HG03378 (cell line): ENCODE results near the gene IP6K3.

ENCODE experiments used
- ATAC-seq: cut with Tn5 transposase; IDR thresholded peaks from one replicate; pipeline ENCODE4 v1.9.1; 2021; ENCODE audit warnings: mild to moderate bottlenecking, moderate library complexity; ENCODE audit not compliant: unreplicated experiment

The IP6K3 gene

DNA sequence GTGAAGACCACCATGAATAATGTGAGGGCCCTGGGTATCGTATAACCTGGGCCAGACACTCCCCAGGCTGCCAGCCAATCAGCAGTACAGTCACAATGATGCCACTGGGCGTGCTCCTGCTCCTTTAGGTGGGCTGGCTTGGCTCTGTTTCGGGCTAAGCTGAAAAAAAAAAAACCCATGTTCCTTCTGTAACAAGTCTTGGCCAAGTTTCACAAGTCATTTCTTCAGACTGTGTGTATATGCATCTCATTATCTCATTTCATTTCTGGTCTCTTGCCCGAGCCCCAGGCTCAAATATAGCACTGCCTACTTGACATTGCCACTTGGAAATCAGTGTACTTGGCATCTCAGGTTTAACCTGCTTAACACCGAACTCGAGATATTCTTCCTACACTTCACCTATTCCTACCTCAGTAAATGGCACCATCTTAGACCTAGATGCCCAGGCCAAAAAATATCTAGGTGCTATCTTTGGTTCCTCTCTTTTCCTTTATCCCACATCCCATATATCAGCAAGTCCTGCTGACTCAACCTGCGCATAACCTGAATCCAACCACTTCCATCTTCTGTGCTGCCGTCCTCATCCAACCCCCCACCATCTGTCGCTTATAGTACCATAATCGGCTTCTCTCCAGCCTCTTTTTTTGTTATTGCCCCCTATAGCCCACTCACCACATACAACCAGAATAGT, 37.0 kb downstream of the IP6K3 start:
- no peak for ATAC-seq

DNA sequence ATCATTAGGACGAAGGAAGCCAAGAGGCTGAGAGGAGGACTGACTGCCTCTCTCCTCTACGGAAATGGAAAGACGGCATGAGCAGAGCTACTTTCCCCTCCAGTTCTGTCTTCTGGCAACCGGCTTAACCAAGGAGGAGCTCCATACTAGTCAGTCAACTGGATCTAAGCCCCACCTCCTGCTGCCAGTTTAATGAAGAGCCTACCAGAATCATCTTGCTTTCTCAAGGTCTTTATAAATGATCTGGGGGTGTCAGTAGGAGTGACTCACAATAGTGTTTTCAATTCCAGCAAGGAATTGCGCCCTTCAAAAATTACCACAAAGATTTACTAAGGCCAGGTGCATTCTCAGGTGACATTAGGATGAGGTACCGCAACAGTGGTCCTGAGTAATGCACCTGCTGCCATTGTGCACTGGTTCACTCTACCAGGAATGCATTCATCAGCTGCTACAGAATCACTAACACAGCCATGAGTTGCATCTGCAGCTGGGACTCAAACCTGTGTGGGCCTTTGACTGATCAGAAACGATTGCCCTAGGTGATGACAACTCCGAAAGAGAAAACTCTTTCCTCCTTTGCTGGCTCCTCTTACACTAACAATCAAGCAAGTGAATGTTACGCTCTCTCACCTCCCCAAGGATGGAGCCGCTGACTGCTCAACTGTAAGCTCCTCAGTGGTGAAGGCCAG, 38.0 kb downstream of the IP6K3 start:
- ATAC-seq = no peak

DNA sequence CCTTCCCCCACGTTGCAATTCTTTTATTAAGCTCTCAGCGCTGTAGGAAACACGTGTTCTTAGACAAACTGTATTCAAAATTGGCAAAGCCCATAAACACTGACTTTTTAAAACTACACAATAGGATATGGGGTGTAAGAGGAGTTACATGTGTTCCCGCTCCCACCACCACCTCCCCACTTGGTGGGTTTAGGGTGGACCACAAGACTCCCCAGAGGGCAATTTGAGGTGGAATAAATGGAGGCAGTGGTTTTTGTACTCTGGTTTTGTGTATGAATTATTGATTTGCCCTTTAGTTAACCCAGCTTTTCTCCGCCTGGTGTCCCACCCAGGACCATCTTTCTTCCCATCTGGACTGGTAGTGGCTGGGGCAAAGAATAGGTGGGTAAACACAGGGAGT, 38.9 kb downstream of the IP6K3 start:
- ATAC-seq = no peak

DNA sequence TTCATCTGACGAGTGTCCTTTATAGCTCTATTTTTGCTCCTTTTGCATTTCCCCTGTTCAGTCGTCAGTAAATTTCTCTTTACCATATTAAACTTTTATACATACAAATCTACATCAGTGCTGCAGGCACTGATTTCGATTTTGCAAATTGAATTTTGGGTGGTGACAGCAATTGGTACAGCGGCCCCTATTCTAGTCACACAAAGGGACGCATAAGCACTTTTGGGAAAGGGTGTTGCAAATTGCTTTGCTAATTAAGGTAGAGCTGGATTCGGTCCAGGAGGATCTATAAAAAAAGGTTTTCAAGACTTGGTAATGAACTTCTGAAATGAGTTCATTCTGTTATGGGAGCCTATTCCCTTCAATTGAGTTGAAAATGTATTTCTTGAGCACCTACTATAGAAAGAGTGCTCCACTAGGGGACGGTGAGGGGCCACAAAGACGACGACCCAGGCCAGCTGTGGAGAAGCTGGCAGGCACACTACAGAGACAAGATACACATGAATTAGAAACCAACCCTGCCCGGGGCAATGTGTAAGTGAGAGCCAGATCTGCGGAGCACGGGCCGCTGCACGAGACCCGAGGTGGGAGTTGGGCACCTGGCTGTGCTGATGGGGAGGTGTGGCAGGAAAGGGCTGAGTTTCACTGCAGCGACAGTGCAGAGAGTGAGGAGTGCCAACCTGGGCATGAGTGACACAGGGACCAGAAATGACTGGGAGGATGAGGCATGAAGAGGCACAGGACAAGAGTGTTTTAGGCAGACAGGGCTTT, 40.6 kb downstream of the IP6K3 start:
- ATAC-seq = no peak

DNA sequence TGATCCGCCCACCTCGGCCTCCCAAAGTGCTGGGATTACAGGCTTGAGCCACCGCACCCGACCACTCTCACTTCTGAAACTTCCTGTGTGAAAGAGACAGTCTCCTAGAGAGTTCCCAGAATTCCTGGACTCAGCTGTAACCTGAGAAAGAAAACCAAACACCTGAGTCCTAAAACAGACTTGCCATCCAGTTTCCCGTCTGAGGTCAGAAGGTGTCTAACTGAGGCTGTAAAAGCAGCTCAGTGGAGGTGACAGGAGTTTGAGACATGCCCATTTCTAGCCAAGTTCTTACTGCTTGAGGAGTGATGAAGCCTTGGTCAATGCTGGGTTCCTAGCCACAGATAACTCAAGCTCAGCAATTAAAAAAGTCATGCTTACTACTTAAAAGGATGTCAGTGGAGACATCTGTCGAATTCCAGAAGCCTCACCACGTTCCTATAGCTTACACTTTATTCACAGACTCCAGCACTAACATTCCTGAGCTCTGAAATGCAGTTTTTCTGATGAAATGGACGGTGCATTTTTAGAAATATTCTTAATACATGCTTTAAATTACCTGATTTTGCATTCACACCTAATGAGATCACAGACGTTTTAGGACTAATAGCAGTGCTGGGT, 41.3 kb downstream of the IP6K3 start:
- no peak for ATAC-seq

DNA sequence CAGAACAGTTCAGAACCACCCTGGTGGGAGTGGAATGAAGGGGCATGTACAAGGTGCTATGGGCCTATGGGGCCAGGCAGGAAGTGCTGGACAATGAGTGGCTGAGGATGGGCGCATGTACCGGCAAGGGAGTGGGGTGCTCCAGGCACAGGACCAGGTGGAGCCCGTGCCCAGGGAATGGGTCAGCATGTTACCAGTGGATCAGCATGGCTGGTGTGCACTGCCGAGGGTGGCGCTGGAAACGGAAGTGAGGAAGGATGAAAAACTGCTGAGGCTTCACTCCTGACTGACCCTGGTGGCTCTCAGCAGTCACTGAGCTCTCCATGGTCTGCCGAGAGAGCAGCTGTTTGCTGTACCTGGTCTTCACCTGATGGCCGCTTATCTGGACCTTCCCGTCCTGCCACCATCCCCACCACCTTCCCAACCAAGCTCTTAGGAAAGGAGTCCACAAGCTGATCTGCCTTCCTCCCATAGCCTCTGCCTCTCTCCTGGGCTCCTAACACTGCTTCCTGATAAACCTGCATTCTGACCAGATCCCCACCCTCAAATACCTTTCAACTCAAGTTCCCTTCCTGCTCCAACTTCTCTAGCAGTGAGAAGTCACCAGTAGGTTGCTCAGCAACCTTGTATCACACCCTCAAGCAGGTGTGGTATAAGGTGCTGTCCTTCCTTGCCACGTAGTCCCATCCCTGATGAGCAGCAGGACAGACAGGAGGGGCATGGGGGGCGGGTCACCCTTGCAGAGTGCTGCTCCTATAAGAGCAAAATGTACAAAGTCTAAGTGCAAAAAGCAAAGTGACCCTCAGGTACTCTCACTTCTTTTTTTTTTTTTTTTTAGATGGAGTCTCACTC, 42.3 kb downstream of the IP6K3 start:
- ATAC-seq = no peak

DNA sequence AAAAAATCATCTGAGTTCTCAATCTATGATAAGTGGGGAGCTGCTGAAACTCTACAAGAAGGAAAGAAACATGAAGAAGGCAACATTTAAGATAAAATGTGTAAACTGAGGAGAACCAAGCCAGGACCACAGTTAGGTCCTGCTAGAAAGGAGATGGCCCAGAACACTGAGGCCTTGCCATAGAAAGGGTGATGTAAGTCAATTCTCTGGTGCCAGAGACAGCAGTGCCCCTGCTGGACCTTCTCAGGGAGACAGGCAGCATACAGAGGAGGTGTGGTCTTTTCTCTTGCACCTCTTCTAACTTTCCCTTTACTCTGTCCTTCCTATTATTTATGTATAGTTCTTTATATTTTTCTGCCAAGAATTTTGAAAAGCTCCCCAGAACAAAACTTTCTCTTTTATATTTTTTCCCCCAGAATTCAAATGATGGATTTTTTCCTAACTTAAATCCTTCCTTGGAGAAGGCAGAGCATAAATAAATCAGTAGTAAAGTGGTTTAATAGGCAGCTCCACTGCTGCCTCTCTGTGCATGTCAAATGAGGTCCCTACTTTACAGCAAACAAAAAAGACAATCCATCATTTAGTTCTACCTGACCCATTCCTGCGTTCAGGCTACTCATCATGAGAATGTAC, 44.2 kb downstream of the IP6K3 start:
- ATAC-seq = peak; percentile 45

DNA sequence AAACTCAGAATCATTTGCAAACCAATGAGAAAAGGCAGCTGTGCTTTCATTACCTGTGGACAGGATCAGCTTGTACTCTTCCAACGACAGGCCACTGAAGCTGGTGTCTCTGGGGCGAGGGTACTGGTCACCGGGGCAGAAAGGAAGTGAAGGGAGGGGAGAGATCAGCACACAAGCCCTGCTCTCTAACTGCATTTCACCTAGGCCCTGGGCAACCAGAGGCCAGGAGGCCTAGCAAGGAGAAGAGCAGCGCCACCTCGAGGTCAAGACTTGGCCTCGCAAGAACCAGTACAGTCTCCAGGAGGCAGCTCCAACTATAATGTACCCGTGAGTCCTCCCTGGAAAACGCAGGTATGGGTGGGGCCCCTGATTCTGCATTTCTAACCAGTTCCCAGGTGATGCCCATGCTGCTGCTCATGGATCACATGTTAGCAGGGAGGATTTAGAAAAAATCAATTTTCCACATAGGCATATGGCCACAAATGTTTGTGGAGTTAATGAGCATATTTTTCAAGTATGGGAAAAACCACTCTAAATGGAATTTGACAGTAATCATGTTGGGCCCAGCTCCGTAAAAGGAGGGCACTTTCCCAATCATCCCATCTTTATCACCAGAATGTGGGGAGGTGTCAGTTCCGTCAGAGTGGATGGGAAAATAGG, 46.2 kb downstream of the IP6K3 start:
- ATAC-seq = peak; percentile 52

DNA sequence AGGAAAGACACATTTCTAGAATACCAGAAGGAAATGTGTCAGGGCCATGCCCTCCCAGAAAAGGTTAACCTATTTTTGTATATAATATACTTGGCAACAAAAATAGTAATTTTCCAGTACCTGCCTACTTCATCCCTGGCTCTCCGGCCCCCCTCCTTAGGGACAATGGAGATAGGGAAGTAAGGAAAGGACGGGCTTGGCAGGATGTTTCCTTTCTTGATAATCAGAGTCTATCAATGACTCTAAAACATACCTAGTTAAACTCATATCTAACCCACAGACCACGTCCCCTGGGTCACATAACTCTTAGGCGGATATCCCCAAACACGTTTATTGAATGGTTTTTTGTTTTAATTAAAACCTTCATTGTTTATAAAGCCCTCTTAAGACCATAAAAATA, 47.0 kb downstream of the IP6K3 start:
- ATAC-seq = no peak

DNA sequence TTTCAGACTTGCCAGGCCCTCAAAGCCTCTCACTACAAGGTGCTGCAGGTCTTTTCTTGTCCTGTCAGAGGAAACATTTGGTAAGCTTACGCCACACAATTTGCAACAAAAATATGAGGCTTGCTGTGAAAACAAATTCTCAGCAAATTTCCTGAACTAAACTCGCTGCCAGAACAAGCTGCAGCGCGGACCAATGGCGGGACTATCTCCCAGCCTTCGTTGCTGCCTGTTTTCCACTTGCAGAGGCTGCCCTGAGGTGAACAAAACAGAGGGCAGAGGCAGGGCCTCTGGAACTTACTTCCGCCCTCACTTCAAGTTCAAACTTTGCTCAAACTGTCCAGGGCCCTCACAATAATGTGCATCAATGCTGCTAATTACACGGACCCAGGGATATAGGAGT, 47.6 kb downstream of the IP6K3 start:
- ATAC-seq = no peak

DNA sequence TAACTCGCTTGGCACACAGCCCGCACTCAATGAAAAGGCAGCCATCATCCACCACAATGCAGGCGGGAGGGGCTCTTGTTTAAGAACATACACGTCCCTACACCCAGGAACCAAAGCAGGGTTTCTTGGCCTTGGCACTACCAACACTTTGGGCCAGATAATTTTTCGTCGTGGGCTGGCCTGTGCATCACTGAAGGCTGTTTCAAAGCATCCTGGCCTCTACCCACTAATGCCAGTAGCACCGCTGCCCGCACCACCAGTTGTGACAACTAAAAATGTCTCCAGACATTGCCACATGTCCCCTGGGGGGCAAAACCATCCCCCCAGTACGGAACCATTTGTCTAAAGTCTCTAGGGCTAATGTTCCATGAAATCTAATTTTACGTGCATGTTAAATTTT, 48.2 kb downstream of the IP6K3 start:
- no peak for ATAC-seq

DNA sequence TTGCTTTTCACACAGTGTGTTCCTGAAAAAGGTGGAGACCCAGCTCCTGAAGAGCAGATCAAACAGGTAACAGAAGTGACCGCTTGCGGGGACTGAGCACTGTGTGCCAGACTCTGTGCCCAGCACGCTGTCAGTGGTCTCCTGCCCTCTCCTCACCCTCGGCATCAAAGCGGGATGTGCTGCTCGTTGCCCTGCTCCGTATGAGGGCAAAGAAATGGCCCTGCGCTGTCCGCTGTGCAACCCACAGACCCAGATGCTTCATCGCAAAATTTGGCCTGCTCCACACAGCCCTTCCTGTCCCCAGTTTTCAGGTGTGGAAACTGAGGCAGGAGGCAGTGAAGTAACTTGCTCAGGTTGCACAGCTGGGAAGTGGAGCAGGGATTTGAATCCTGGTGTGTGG, 48.9 kb downstream of the IP6K3 start:
- no peak for ATAC-seq

DNA sequence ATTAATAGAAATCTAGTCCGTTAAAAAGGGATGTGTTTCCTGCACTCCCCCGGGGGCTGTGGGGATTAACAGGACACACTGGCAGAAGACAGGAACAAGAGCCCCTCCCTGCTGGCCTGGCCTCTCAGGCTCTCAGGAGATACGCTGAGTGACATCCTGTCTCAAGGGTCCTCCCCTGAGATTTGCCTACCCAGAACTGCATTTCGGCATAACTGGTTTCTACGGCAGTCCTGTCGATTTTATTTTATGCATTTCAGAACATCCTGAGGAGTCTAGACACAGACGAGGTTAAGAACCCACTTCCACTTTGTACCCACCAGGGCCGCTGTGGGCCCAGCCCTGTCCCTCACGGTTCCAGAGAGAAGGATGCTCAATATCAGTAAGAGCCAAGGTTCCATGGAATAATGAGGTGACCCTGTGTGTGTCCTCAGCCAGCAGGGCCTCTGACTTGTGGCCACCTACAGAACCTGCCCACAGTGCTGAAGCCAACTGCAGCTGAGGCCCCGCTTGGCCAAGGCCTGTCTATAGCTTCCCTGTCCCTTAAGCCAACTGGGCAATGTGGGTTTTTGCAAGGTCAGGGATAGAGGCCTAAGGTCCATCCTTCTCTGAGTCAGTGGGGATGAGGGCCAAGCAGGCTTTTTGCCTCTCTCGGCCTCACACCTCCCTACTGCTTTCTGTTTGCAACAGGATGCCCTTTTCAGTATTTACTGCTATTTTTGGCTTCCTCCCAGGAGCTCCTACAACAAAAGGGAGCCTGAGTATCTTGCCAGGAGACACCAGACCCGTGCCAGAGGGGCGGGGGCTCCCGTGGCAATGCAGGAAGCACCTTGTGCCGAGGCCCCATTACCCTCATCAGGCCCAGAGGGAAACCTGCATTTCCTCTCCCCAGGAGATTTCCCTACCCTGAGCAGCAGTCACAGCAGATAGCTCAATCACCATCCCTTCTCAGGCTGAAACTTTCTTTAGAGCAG, 49.9 kb downstream of the IP6K3 start:
- ATAC-seq = no peak

DNA sequence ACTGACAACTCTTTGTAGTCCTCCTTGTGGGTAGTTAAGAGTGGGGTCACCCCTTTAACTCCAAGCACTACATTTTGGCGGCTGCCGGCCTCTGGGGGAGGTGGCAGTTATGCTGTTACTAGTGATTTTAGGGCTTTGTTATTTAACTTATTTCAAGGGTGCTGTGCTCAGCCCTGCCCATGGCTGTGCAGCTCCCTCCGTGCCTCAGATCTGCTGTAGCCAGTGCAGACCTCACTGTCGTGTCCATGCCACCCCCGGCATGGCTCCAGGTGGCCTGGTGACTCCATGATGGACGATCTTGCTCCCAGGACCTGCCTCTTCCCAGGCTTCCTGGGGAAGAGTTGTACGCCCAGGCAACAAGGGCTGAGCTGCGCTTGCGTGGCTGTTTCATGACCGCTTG, 50.6 kb downstream of the IP6K3 start:
- ATAC-seq = no peak

DNA sequence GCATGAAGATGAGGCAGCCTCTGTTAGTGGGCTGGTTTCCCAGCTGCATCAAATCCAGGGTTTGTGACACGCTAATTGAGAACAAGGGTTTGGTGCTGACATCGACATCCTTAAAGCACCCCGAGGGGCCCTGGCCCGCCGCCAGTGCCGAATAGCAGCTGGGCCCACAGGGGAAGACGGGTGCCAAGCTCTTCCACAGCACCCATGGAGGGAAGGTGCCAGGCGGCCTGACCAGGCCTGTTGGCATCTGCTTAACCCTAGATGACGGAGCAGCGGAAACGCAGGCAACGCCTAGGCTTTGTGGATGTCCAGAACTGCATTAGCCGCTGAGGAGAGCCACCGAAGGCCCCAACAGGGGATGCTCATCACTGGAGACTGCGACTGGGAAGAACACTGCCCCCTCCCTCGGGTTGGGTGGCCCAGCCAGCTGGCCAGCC, 51.2 kb downstream of the IP6K3 start:
- no peak for ATAC-seq

DNA sequence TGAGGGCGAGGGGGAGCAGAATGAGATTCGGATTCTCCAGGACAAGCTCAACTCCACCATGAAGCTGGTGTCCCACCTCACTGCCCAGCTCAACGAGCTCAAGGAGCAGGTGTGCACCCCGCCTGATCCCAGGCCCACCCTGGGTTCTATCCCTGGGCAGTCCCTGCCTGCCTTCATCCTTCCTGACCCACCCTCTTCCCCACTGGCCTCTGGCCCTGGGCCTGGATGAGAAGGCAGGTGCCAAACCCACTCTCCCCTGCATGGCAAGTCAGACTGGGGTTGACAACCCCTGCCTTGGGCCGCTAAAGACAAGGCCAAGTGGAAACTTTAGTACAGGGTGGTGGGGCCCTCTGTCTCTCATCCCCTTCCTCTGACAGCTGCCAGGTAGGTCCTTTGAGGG, 51.7 kb downstream of the IP6K3 start:
- ATAC-seq = no peak

DNA sequence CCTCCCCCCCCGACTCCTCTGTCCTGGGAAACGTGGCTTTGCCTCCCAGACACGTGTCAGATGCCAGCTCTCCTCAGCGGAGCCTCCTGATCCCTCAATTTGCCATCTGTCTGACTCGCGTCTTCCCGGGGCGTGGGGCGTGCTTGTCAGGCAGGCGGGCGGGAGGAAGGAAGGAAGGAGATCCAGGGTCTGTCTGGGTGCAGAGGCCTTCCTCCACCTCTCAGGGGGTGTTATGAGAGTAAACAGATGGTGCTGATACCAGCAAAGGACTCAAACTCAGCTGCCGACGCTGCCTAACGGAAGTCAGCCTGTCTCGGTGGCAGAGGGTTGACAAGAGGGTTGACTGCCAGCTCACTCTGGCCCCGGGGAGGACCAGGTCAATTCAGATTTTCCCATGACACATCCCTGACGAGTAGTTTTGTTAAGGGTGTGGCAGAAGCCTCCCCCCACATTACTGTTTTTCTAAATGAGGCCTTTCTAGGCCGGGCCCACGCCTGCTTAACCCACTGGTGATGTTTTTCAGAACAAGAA, 52.2 kb downstream of the IP6K3 start:
- no peak for ATAC-seq
